Peyer's patch (tissue), 4 donors: ENCODE data around the gene SOD1. TPM values are rescaled to one million over a fixed set of nuclear protein-coding genes. Genes with fewer than 3 reads are reported as not detected.
A peak's percentile ranks its signal among the peaks of the same experiment; 100 is the strongest.

Source experiments
- DNase-seq, 3 donors: peaks; one replicate each; pipeline ENCODE4 v3.0.0-alpha.2; 2017 to 2019
- H3K27ac ChIP-seq, 4 donors: fragments of 200-600 bp; sonication (generic); one replicate each; pipeline ENCODE4 v1.5.1; 2016 to 2019
- H3K27me3 ChIP-seq, 2 donors: fragments of 200-600 bp; sonication (generic); one replicate each; pipeline ENCODE4 v1.5.1; 2019
- H3K36me3 ChIP-seq, 3 donors: fragments of 200-600 bp; sonication (generic); one replicate each; pipeline ENCODE4 v1.5.1; 2016 to 2019
- H3K4me1 ChIP-seq, 4 donors: fragments of 200-600 bp; sonication (generic); one replicate each; pipeline ENCODE4 v1.5.1; 2016 to 2019
- H3K4me3 ChIP-seq, 4 donors: fragments of 200-600 bp; sonication (generic); 1 replicate in 3 of 4; 2 replicates in 1 of 4; pipeline ENCODE4 v1.5.1; 2016 to 2019; ENCODE audit warnings: mild to moderate bottlenecking in 1 of 4
- H3K9me3 ChIP-seq, 4 donors: fragments of 200-600 bp; sonication (generic); one replicate each; pipeline ENCODE4 v1.5.1; 2016 to 2019; ENCODE audit warnings: mild to moderate bottlenecking in 1 of 4
- CTCF ChIP-seq, 6 experiments: fragments of 450-650 bp in 4 of 6; fragments of 200-600 bp in 2 of 6; sonication (generic) in 1 of 6; IDR thresholded peaks; one replicate each; pipeline ENCODE4 v1.5.1; 2017 to 2019; ENCODE audit warnings: antibody characterized with exemption in 6 of 6, mild to moderate bottlenecking in 3 of 6, moderate library complexity in 1 of 6
- POLR2A ChIP-seq, 2 donors: fragments of 450-650 bp; IDR thresholded peaks; one replicate each; pipeline ENCODE4 v1.5.1; 2017; ENCODE audit warnings: antibody characterized with exemption in 2 of 2, mild to moderate bottlenecking in 2 of 2, moderate library complexity in 2 of 2
- total RNA-seq, 4 donors: library from RNA; depleted of rRNA; stranded (reverse); fragments of >200 nt; gene quantifications; one replicate each; pipeline ENCODE4 v1.1.0, GENCODE V29; 2016

The SOD1 gene
- total RNA-seq, 4 donors from 2014 or later: 102 to 304 (median 219) TPM

GRCh38 chr21:31682620-31683019 lies 23.1 kb downstream of the SOD1 start:
- Histone ChIP-seq H3K9me3 (no peaks in the 10 kb centered on the region), H3K27ac (no peak overlapping the region), H3K27me3 (no peaks in the 10 kb centered on the region), H3K36me3 (peaks cover 0 to 70% (median 0%) of the 10 kb centered on the region in 3 donors), H3K4me1 (no peaks in the 10 kb centered on the region), H3K4me3 (no peak overlapping the region)
- no peak for TF ChIP-seq POLR2A (IDR thresholded peaks at IDR 0.05)
- no peak for TF ChIP-seq CTCF (IDR thresholded peaks at IDR 0.05)
- DNase-seq: no peak

DNA sequence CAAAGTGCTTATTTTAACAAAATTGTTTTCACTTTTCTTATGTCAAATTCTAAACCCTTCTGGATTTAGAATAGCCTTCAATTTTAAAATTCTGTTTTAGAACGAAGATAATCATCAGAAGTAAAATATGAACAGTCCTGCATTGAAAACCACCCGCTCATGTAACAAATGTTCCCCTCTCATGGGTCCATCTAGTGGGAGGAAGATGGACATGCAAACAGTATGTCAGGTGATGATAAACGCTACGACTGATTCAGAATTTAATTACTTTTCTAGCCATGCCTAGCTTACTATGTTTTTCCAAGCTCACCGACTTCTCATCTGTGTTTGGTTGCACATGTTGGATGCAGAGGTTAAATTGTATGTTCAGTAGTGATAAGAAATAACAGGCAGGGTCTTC lies 23.5 kb downstream of the SOD1 start:
- Histone ChIP-seq H3K4me1 (no peaks in the 10 kb centered on the region), H3K36me3 (peaks cover 0 to 74% (median 0%) of the 10 kb centered on the region in 3 donors), H3K27me3 (no peaks in the 10 kb centered on the region), H3K27ac (no peak overlapping the region), H3K4me3 (no peak overlapping the region), H3K9me3 (no peaks in the 10 kb centered on the region)
- TF ChIP-seq POLR2A (IDR thresholded peaks at IDR 0.05): no peak
- TF ChIP-seq CTCF (IDR thresholded peaks at IDR 0.05): peak in 1 of 6 experiments; percentile 8
- no peak for DNase-seq

DNA sequence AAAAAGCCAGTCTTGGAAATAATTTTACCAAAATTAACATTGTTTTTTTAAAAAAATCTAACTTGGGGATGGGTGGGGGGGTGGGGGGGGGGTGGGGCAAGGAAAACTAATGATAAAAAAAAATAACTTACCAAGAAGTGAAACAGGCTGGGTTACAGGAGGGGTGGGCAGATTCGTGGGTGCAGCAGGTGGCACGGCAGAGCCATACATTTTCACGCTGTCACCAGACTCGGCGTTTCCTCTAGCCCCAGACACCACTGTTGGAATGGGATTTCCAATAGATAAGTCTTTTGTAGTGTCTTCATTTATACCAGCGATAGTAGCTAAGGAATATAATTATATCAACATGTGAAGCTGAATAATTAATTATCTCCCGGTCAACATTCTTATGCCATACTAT lies 25.4 kb downstream of the SOD1 start:
- Histone ChIP-seq H3K4me3 (no peak overlapping the region), H3K36me3 (peaks cover 0 to 81% (median 0%) of the 10 kb centered on the region in 3 donors), H3K27ac (no peak overlapping the region), H3K4me1 (no peaks in the 10 kb centered on the region), H3K9me3 (no peaks in the 10 kb centered on the region), H3K27me3 (no peaks in the 10 kb centered on the region)
- no peak for TF ChIP-seq POLR2A (IDR thresholded peaks at IDR 0.05)
- TF ChIP-seq CTCF (IDR thresholded peaks at IDR 0.05): no peak
- no peak for DNase-seq

- H3K4me1 ChIP-seq: no peaks in the 10 kb centered on the region
- no peaks in the 10 kb centered on the region for H3K9me3 ChIP-seq
- no peak for DNase-seq
- H3K27me3 ChIP-seq: no peaks in the 10 kb centered on the region
- TF ChIP-seq POLR2A (IDR thresholded peaks at IDR 0.05) (no peak), CTCF (IDR thresholded peaks at IDR 0.05) (no peak)
- no peak overlapping the region for H3K4me3 ChIP-seq
- peaks cover 0 to 96% (median 0%) of the 10 kb centered on the region in 3 donors for H3K36me3 ChIP-seq
- no peak overlapping the region for H3K27ac ChIP-seq
These were observed 26.9 kb downstream of the SOD1 start for GRCh38 chr21:31686272-31686915.

GRCh38 chr21:31687108-31687507 lies 27.6 kb downstream of the SOD1 start:
- no peak overlapping the region for H3K4me3 ChIP-seq
- DNase-seq: no peak
- no peaks in the 10 kb centered on the region for H3K27me3 ChIP-seq
- no peak for TF ChIP-seq POLR2A (IDR thresholded peaks at IDR 0.05)
- no peak for TF ChIP-seq CTCF (IDR thresholded peaks at IDR 0.05)
- H3K4me1 ChIP-seq: no peaks in the 10 kb centered on the region
- peaks cover 0 to 100% (median 0%) of the 10 kb centered on the region in 3 donors for H3K36me3 ChIP-seq
- no peak overlapping the region for H3K27ac ChIP-seq
- no peaks in the 10 kb centered on the region for H3K9me3 ChIP-seq
